HG03159 (cell line): ENCODE results near the gene ITGA3.

Experiments used
- ATAC-seq: cut with Tn5 transposase; IDR thresholded peaks from one replicate; pipeline ENCODE4 v1.9.1; 2021; ENCODE audit warnings: mild to moderate bottlenecking, moderate library complexity; ENCODE audit not compliant: unreplicated experiment

ITGA3 gene

DNA sequence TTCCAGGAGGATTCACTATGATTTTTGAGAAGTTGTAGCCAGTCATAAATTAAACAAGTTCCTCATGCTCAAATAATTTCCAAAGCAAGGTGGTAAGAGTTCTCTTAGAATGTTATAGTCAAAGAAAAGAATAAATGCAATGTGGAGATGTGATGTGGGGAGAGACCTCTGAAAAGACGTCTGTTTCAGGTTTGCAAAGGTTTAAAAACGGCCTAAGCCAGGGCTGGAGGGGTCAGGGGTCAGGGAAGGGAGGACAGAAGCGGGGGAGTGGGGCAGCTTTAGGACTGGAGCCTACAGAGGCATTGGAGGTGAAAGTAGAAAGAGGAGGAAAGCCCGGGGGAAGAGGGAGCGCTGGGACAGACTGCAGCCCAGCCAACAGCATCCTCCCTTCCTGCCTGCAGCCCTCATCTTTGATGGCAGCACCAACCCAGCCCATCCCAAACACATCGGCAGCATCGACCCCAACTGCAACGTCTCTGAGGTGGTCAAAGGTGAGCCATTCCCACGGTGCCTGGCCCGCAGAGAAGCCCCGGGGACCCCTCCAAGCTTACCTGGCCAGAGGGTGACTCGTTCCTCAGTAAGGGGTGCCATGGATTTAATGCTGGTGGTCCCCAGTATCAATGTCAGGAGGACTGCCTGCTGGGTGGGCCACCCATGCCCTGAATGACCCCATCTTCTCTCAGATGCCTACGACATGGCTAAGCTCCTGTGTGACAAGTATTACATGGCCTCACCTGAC, 50.7 kb downstream of the ITGA3 start:
- ATAC-seq, result no peak

DNA sequence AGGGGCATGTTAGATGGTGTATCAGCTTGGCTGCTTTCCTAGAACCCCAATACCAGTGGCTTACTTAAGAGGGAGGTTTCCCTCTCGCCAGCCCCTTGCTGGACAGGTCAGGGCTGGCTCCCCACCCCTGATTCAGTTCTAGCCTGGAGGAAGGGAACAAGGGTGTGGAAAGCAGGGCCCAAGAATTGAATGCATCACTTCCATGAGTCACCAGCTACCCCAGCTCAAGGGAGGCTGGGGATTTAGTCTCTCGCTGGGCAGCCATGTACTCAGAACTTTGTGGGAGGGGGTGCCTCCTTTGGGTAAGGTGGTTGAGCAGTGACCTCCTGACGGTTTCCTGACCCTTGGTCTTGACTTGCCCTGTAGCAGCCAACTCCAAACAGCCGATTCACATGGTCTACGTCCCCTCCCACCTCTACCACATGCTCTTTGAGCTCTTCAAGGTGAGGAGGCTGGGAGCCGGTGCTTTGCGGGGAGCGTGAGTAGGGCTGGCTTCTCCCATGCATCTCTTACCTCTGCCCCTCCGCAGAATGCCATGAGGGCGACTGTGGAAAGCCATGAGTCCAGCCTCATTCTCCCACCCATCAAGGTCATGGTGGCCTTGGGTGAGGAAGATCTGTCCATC, 52.0 kb downstream of the ITGA3 start:
- ATAC-seq, result no peak

GRCh38 chr17:50108556-50108955, 52.6 kb downstream of the ITGA3 start:
- no peak for ATAC-seq

- no peak for ATAC-seq
Observed at GRCh38 chr17:50109207-50109606, 53.3 kb downstream of the ITGA3 start.

- ATAC-seq, result no peak
Observed at GRCh38 chr17:50109785-50110184, 53.9 kb downstream of the ITGA3 start.

- no peak for ATAC-seq
Observed at GRCh38 chr17:50110591-50111349, 54.9 kb downstream of the ITGA3 start.

- no peak for ATAC-seq
Observed at GRCh38 chr17:50111673-50112655, 56.1 kb downstream of the ITGA3 start.

DNA sequence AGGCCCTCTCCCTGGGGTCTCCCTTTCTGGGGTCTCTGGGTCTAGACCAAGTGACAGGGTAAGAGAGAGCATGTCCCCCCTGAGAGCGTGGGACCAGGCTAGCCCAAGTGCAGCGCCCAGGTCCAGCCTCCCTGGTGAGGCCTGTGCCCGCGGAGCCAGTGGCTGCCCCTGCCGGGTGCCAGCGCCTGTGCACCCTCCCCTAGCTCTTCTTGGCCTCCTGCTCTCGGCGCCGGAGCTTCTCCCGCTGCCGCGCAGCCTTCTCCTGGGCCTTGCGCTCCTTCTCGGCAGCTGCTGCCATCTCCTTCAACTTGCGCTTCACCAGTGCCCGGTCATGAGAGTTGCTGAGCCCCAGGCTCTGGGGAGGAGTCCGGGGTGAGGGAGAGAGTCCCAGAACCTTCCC, 56.8 kb downstream of the ITGA3 start:
- no peak for ATAC-seq

- no peak for ATAC-seq
Observed at GRCh38 chr17:50113624-50114320, 57.9 kb downstream of the ITGA3 start.

DNA sequence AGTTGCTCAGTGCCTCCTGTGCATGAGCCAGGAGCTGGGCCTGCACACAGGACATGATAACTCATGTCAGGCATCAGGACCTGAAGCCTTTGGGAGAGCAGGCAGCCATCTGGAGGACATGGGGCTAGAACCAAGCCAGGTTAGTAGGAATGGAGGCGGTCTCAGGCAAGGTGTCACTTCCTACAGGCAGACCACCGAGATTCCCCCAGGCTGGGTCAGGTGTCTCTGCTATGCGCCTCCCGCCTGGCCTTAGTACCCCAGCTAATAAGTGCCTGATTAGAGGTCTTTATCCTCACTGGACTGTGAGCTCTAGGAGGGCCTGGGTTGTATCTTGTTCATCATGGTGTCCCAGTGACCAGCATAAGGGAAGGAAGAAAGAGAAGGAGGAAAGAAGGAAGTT, 58.5 kb downstream of the ITGA3 start:
- no peak for ATAC-seq

- no peak for ATAC-seq
Observed at GRCh38 chr17:50114849-50115357, 59.0 kb downstream of the ITGA3 start.

- no peak for ATAC-seq
Observed at GRCh38 chr17:50115756-50116155, 59.8 kb downstream of the ITGA3 start.

DNA sequence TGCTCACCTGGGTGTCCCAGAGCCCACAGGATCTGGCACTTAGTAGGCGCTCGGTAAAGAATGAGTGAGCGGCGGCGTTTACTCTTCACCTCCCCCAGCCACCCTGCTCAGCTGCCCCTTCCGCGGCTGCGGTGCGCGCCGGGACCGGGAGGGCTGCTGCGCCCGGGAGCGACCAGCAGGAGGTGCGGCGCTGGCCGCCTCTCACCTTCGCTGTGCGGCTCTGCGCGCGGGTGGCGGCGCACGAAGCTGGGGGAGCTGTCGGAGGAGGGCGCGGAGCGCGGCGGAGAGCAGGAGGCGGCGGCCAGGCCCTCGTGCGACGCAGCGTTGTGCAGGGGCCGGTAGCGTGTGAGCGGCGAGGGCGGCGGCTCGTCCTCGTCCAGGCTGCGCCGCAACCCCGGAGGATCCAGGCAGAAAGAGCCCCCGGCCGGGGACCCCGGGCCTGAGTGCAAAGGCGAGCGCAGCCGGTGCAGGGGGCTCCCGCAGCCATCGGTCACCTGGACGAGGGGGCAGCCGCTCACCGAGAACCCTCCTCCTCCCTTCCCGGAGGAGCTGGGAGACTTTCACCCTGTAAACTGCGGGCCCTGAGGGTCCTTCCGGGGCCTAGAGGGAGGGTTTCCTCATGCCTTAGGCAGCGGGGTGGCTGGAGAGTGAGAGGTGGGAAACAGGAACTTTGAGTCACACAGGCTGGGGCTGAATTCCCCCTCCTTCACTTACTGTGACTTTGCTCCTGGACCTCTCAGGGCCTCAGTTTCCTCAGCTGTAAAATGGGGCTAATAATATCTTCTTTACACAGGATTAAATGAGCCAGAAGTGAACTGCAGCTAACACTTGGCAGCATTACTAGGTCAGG, 61.5 kb downstream of the ITGA3 start:
- no peak for ATAC-seq

- no peak for ATAC-seq
Observed at GRCh38 chr17:50118076-50118827, 62.3 kb downstream of the ITGA3 start.

DNA sequence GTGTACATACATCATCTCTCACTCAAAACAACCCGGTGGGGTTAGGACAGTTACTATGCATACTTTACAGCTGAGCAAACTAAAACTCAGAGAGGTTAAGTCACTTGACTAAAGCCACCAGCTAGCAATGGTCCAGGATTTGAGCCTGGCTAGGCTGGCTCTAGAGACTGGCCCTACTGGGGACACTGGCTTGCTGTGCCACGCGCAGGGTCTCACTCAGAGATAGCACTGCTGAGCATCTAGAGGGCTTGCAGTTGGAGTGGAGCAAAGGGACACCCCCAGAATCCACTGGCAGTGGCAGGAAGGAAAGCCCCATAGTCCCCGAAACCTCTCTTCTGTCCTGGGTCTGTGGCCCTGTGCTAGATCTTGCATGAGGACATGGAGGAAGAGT, 62.9 kb downstream of the ITGA3 start:
- ATAC-seq, result no peak

GRCh38 chr17:50120475-50121253, 64.8 kb downstream of the ITGA3 start:
- no peak for ATAC-seq

DNA sequence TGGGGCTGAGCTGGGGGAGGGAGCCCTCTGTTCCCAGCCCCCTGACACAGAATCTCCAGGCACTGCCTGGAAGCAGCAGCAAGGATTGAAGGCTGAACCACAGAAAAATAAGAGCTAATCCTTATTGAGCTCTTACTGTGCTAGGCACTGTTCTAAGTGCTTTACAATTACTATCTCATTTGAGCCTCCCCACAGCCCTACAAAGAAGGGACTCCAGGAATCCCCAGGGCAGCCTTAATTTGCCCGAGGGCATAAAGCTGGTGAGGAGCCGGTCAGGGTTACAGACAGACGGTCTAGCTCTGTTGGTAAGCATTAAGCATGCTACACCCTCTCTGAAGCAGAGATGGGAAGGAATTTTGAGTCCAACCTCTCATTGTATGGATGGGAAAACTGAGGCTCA, 67.0 kb downstream of the ITGA3 start:
- ATAC-seq, result no peak
